ENCODE results near the gene VEZT. TPM values are rescaled to one million over a fixed set of nuclear protein-coding genes. Genes with fewer than 3 reads are reported as not detected.

The VEZT gene
- total RNA-seq, 1 experiment from 2014 or later = 46.4 TPM

DNA sequence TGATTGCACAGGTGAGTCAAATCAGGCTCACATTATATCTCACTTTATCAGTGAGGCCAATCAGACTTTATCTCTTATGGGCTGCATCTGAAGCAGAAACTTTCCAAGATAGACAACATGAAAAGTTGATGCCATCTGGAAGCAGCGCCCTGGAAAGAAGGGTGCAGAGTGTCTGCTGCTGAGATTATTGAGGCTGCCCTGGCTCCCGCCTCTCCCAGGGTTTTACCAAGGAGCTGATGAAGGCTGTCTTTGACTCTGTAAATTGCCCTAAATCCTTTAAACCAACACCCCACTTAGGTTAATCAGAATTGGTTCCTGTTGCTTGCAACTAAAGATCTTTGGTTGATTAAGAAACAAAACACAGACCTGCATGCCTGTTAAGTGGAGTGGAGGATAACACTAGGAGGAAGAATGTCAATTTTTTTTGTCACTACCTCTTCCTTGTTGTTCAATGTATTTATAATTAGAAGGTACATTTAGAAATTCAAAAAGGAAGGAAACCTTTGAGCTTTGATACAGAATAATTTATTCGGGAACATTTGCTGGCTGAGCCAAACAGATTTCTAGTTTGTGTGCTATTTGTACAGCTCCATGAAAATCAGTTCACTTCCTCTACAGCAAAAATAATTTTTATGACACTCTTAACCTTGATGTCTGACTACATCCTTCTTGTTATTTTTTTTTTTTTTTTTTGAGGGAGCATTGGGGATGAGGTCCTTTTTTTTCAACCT is 104.1 kb downstream of the VEZT start (continued):
- TF ChIP-seq FOSL1 (IDR thresholded peaks at IDR 0.05; ENCODE audit: low read depth) (no peak), CEBPB (IDR thresholded peaks at IDR 0.05; ENCODE audit: low read depth) (no peak), RAD21 (IDR thresholded peaks at IDR 0.05; ENCODE audit: low read depth) (no peak), POLR2AphosphoS5 (IDR thresholded peaks at IDR 0.05; ENCODE audit: low read depth, low read length) (no peak), ELF1 (IDR thresholded peaks at IDR 0.05; ENCODE audit: borderline replicate concordance, low read depth) (no peak)
- TF ChIP-seq, protein P1, sequence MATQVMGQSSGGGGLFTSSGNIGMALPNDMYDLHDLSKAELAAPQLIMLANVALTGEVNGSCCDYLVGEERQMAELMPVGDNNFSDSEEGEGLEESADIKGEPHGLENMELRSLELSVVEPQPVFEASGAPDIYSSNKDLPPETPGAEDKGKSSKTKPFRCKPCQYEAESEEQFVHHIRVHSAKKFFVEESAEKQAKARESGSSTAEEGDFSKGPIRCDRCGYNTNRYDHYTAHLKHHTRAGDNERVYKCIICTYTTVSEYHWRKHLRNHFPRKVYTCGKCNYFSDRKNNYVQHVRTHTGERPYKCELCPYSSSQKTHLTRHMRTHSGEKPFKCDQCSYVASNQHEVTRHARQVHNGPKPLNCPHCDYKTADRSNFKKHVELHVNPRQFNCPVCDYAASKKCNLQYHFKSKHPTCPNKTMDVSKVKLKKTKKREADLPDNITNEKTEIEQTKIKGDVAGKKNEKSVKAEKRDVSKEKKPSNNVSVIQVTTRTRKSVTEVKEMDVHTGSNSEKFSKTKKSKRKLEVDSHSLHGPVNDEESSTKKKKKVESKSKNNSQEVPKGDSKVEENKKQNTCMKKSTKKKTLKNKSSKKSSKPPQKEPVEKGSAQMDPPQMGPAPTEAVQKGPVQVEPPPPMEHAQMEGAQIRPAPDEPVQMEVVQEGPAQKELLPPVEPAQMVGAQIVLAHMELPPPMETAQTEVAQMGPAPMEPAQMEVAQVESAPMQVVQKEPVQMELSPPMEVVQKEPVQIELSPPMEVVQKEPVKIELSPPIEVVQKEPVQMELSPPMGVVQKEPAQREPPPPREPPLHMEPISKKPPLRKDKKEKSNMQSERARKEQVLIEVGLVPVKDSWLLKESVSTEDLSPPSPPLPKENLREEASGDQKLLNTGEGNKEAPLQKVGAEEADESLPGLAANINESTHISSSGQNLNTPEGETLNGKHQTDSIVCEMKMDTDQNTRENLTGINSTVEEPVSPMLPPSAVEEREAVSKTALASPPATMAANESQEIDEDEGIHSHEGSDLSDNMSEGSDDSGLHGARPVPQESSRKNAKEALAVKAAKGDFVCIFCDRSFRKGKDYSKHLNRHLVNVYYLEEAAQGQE (IDR thresholded peaks at IDR 0.05; ENCODE audit: low read depth) = no peak

DNA sequence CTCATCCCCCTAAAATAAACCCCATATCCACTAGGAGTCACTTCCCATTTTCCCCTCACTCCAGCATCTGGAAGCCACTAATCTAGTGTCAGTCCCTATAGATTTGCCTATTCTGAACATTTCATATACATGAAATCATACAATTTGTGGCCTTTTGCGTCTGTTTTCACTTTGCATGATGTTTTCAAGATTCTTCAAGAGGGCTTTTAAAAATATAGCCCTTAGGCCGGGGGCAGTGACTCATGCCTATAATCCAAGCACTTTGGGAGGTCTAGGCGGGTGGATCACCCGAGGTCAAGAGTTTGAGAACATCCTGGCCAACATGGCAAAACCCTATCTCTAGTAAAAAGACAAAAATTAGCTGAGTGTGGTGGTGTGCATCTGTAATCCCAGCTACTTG is 104.7 kb downstream of the VEZT start:
- Histone ChIP-seq H3K9me2 (ENCODE audit: insufficient read depth) (no peaks in the 10 kb centered on the region), H2AFZ (ENCODE audit: low read depth, low read length, poor library complexity, severe bottlenecking) (no peak overlapping the region), H4K20me1 (ENCODE audit: insufficient read depth) (no peaks in the 10 kb centered on the region), H3K9ac (ENCODE audit: low read length) (no peak overlapping the region), H3K27ac (ENCODE audit: low read depth, low read length) (no peak overlapping the region), H3K4me1 (ENCODE audit: control insufficient read depth in 1 of 2, insufficient read depth in 2 of 2, low read length in 2 of 2) (0 out of 4 replicates have a peak, but pooled peaks cover 0 to 6% of the 10 kb centered on the region in 2 experiments), H3K4me3 (replicated peaks in 1 of 2; ENCODE audit: low read depth in 1 of 2, low read length in 2 of 2) (no peak overlapping the region), H3K4me2 (ENCODE audit: low read length) (no peak overlapping the region; the same call in 1 of the 2 replicates), H3K9me3 (ENCODE audit: control insufficient read depth in 1 of 2, insufficient read depth in 1 of 2, low read depth in 1 of 2, low read length in 2 of 2) (no peaks in the 10 kb centered on the region), H3K36me3 (ENCODE audit: control insufficient read depth in 1 of 2, insufficient read depth in 2 of 2, low read length in 2 of 2) (no peaks in the 10 kb centered on the region), H3K27me3 (ENCODE audit: insufficient read depth, low read length) (no peaks in the 10 kb centered on the region), H3K79me2 (ENCODE audit: insufficient read depth, low read length) (no peaks in the 10 kb centered on the region)
- ATAC-seq (no peak), DNase-seq (ENCODE audit: low read depth, low spot score) (no peak)
- TF ChIP-seq SIN3A (IDR thresholded peaks at IDR 0.05; ENCODE audit: low read depth) = no peak
- no peak for TF ChIP-seq EZH2 (IDR thresholded peaks at IDR 0.05)
- TF ChIP-seq SP1 (IDR thresholded peaks at IDR 0.05; ENCODE audit: low read depth) = no peak
- no peak for TF ChIP-seq TCF7L2 (IDR thresholded peaks at IDR 0.05; ENCODE audit: borderline replicate concordance, extremely low read depth, insufficient read depth, insufficient read length)
- no peak for TF ChIP-seq SRF (IDR thresholded peaks at IDR 0.05; ENCODE audit: low read depth)
- no peak for TF ChIP-seq MAX (IDR thresholded peaks at IDR 0.05)
- TF ChIP-seq FOSL1 (IDR thresholded peaks at IDR 0.05; ENCODE audit: low read depth) = no peak
- TF ChIP-seq CBX3 (IDR thresholded peaks at IDR 0.05; ENCODE audit: low read depth) = no peak
- TF ChIP-seq YY1 (IDR thresholded peaks at IDR 0.05; ENCODE audit: extremely low read depth, insufficient replicate concordance, low read depth, low read length) = no peak
- TF ChIP-seq, protein P2, sequence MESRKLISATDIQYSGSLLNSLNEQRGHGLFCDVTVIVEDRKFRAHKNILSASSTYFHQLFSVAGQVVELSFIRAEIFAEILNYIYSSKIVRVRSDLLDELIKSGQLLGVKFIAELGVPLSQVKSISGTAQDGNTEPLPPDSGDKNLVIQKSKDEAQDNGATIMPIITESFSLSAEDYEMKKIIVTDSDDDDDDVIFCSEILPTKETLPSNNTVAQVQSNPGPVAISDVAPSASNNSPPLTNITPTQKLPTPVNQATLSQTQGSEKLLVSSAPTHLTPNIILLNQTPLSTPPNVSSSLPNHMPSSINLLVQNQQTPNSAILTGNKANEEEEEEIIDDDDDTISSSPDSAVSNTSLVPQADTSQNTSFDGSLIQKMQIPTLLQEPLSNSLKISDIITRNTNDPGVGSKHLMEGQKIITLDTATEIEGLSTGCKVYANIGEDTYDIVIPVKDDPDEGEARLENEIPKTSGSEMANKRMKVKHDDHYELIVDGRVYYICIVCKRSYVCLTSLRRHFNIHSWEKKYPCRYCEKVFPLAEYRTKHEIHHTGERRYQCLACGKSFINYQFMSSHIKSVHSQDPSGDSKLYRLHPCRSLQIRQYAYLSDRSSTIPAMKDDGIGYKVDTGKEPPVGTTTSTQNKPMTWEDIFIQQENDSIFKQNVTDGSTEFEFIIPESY (IDR thresholded peaks at IDR 0.05; ENCODE audit: extremely low read depth, insufficient replicate concordance, low read length) = no peak
- no peak for TF ChIP-seq POLR2A (IDR thresholded peaks at IDR 0.05; ENCODE audit: borderline replicate concordance, extremely low read depth, insufficient read depth, insufficient read length)
- TF ChIP-seq, protein P1 (IDR thresholded peaks at IDR 0.05; ENCODE audit: low read depth) = no peak
- CTCF ChIA-PET = no interaction called here
- no TSS peak for BruUV-seq (replicated peaks)
- RAD21 ChIA-PET (ENCODE audit: low non-redundant PET in 1 of 2, low total read pairs in 2 of 2, uncharacterized antibody in 2 of 2, unreplicated experiment in 2 of 2) = no interaction called here
- POLR2A ChIA-PET = no interaction called here
- intact Hi-C loops (cut with micrococcal nuclease) = no loop called here

Measured in HCT116 (cell line).